Posterior vena cava (tissue), 2 donors: ENCODE data around the gene ARL11. TPM values are rescaled to one million over a fixed set of nuclear protein-coding genes. Genes with fewer than 3 reads are reported as not detected.

Experiments used
- DNase-seq: peaks from one replicate; pipeline ENCODE4 v3.0.0-alpha.2; 2020; ENCODE audit warnings: low spot score
- intact Hi-C, 2 donors: fragments of 100-400 bp; cut with DNase I; formaldehyde crosslinking; loops; one replicate each; pipeline versions ENCODE4 v1.14.1 to v1.14.2; 2022 to 2023
- total RNA-seq, 2 donors: library from RNA; stranded (reverse); fragmentation: NEBNext Ultra II Directional; extraction: Animal tissue kit (Norgen Biotek cat#: 25700); gene quantifications; one replicate each; pipeline ENCODE4 v1.2.1, GENCODE V29; 2021
- donor health status: DM: yes; HTN: yes; CAD: no.
- donor health status: DM: yes; HTN: yes; CAD: no.

The ARL11 gene
- total RNA-seq, 2 donors from 2014 or later, result 0.71 to 1.9 TPM

DNA sequence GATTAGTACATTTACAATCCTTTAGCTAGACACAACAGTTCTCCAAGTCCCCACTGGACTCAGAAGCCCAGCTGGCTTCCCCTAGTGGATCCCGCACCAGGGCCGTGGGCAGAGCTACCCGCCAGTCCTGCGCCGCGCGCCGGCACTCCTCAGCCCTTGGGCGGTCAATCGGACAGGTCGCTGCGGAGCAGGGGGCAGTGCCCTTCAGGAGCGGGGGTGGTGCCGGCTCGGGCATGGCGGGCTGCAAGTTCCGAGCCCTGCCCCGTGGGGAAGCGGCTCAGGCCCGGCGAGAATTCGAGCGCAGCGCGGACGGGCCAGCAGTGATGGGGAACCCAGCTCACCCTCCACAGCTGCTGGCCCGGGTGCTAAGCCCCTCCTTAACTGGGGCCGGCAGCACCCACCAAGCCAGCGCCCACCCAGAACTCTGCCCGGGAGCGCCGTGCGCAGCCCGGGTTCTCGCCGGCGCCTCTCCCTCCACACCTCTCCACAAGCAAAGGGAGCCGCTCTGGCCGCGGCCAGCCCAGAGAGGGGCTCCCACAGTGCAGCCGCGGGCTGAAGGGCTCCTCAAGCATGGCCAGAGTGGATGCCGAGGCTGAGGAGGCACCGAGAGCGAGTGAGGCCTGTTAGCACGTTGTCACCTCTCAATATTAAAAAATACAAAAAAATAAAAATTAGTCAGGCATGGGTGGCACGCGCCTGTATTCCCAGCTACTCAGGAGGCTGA, 50.0 kb downstream of the ARL11 start:
- no peak for DNase-seq
- intact Hi-C loops, result no loop called here

DNA sequence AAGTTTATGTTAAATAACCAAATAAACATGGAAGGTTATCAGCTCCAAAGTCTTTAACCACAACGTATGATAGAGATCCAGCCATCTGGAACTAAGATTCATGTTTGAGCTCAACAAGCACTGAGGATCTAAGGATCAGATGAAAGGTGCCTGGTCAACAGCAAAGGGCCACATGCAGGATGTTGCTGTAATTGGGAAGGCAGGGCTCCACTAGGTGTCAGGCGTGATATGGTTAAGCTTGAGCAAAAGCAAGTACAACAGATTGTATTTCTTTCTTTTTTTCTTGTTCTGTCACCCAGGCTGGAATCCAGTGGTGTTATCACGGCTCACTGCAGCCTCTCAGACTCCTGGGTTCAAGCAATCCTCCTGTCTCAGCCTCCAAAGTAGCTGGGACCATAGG, 50.9 kb downstream of the ARL11 start:
- no peak for DNase-seq
- intact Hi-C loops, result no loop called here

DNA sequence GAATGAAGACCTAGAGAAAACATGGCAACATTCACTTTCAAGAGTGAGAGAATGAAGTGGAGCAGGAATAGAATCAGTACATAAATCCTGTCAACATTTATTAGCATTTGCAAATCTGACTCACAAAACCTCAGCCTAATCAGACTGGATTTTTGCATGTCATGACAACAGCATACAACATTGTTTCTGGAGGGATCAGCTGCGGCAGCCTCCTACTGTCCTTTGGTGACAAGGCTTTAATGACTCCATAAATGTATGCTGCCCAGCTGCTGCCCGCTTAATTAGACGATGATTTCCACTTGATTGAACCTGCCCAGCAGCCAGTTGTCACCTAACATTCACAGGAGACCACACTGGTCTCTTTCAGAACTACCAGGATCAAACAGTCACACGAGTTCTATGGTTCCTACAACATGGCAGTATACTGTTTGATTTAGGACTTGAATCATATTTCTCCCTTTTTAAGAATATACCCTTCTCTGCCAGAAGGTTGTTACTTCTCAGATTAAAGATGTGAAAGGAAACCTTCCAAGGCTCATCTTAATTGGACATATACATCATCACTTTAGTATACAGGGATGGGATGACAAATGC, 53.6 kb downstream of the ARL11 start:
- intact Hi-C loops, result no loop called here
- no peak for DNase-seq

Other genes with a start within 250 kb of the ARL11 start
- 10 to 100 TPM; 24.9 to 39.3 TPM for gene CAB39L, start 184.4 kb upstream of the ARL11 start, total RNA-seq
- gene SETDB2, start 184.2 kb upstream of the ARL11 start, total RNA-seq, result 10 to 100 TPM; 11.0 to 11.7 TPM
- gene PHF11, start 132.6 kb upstream of the ARL11 start, total RNA-seq, result 10 to 100 TPM; 49.8 to 54.1 TPM
- gene RCBTB1, start 42.9 kb upstream of the ARL11 start, total RNA-seq, result 10 to 100 TPM; 12.9 to 13.0 TPM
- 10 to 100 TPM; 20.1 to 23.8 TPM for gene EBPL, start 63.0 kb downstream of the ARL11 start, total RNA-seq
- 10 to 100 TPM; 38.0 to 54.4 TPM for gene KPNA3, start 164.2 kb downstream of the ARL11 start, total RNA-seq